HG03039 (cell line): ENCODE results near the gene DEDD2.
A peak's percentile ranks its signal among the peaks of the same experiment; 100 is the strongest.

Experiments used
- ATAC-seq: cut with Tn5 transposase; IDR thresholded peaks from one replicate; pipeline ENCODE4 v1.9.1; 2021; ENCODE audit warnings: mild to moderate bottlenecking, moderate library complexity; ENCODE audit not compliant: unreplicated experiment

DEDD2 gene

GRCh38 chr19:42201489-42202289 lies 15.8 kb downstream of the DEDD2 start:
- peak; percentile 35 for ATAC-seq

DNA sequence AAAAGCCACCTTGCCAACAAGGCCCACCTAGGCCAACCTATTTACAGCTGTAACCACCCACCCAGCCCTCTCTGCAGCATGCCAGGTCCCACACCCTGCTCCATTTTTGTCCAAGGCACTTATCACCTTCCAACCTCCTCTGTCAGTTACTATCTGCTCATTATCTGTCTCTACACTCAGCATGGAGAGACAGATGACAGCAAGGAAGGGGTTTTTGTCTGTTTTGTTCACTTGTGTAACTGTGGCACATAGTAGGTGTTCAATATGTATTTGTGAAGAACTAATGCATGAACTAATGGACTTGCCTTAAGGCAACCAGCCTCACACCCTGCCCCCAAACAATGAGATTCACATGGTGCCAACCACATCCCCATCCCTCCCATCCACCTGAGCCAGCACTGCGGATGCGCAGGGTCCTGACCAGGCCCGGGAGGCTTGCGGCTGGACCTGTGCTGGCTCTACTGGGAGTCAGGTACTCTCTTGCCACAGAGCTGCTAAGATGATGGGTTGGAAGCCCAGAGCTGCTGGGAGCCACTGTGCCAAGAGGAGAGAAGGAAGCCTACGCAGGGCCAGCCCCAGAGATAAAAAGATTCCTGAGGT lies 17.3 kb downstream of the DEDD2 start:
- ATAC-seq, result no peak

DNA sequence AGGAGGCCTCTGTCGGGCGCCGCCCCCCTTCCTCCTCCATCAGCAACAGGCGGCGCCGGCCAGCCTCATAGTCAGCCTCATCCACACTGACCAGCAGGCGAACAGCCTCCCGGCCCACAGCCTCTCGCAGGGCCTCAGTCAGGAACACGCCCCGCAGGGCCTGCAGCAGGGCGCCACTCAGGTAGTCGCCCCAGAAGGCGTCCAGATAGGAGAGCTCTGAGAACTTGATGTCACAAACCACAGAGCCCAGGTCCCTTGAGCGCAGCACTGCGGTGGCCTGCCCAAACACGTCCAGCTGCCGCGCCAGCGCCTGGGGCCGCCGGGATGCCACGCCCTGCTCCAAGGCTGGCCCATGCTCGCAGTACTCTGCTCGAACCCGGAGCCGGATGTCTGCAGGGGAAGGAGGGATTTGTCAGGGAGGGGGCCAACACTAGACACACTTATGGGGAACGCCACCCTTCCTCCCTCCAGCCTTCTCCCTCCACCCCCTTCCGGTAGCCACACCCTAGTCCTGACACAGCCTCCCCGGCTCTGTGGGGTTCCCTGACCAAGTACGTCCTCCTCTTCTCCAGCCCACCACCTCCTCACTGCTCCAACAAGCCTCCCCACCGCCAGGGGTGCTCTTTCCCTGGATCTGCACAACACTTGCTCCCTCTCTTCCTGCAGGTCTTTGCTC lies 17.9 kb downstream of the DEDD2 start:
- no peak for ATAC-seq

- no peak for ATAC-seq
Measured at GRCh38 chr19:42198676-42199439, 18.6 kb downstream of the DEDD2 start.

GRCh38 chr19:42197375-42197817 lies 20.1 kb downstream of the DEDD2 start:
- no peak for ATAC-seq

DNA sequence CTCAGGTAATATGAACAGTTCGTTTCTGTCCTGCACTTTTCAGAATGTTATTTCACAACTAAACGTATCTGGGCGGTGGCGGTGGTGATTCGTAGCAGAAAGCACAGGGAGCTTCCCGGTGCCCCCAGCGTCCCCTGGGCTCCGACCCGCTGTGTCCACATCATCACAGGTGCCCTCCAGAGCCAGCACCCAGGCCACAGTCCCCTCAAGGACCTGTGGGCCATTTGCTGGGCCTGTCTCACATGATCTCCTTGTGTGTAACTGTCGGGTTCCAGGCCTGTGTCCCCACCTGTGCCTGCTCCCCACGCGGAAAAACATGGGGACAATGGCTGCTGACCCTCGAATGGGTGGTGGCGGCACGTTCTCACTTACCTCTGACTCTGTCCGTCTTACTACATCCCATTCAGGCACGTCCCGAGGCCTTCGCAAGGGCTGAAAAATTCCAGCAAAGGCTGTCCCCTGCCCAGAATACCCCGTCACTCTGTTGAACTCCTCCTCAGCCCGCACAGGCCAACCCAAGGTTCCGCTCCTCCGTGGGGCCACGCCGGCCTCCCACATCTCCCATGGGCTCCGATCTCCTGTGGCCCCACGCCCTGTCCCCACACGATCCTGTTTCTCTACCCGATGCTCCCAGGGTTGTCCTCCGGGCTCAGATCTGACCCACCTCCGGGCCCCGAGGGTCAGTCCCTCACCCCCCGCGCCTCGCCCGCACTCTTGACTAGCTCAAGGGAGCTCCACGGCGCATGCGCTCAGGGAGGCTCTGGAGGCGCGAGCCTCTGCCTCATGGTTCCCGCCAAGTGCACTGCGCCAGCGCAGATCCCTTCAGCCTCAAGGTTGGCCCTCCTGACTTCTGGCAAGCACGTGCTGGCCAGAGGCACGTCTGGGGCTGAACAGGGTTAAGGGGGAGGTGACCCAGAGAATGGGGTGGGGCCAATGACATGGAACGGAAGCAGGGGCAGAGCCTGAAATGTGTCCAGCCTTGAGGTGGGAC lies 21.2 kb downstream of the DEDD2 start:
- no peak for ATAC-seq

- no peak for ATAC-seq
Measured at GRCh38 chr19:42193706-42194105, 23.8 kb downstream of the DEDD2 start.

- ATAC-seq, result no peak
Measured at GRCh38 chr19:42193294-42193693, 24.2 kb downstream of the DEDD2 start.

- ATAC-seq, result no peak
Measured at GRCh38 chr19:42191855-42192254, 25.6 kb downstream of the DEDD2 start.

GRCh38 chr19:42191330-42191729 lies 26.1 kb downstream of the DEDD2 start:
- no peak for ATAC-seq

DNA sequence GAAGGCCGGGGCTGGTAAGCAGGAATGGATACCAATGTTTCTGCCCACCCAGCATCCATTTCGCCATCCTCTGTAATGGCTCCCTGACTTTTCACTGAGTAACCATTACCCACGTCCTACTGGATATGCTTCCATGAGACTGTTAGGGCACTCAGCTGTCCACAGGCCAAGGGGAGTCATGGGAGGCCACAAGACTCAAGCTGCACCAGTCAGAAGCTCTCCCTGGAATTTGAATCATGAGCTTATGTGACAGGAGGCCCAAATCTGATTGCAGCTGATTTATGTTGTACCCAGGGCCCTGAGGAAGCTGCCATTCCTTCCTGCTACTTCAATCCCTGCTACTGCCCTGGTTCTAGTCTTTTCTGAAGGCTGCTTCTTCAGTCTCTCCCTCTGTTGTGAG lies 28.3 kb downstream of the DEDD2 start:
- ATAC-seq, result no peak

DNA sequence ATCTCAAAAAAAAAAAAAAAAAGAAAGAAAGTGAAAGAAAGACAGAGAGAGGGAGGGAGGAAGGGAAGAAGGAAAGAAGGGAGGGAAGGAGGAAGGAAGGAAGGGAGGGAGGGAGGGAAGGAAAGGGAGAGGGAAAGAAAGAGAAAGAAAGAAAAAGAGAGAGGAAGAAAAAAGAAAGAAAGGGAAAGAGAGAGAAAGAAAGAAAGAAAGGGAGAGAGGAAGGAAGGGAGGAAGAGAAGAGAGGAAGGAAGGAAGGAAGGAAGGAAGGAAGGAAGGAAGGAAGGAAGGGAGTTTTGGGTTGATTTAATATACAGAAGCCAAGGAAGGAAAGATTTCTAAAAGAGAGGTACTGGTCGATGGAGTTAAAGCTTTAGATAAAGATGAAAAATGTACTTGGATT lies 28.8 kb downstream of the DEDD2 start:
- no peak for ATAC-seq

DNA sequence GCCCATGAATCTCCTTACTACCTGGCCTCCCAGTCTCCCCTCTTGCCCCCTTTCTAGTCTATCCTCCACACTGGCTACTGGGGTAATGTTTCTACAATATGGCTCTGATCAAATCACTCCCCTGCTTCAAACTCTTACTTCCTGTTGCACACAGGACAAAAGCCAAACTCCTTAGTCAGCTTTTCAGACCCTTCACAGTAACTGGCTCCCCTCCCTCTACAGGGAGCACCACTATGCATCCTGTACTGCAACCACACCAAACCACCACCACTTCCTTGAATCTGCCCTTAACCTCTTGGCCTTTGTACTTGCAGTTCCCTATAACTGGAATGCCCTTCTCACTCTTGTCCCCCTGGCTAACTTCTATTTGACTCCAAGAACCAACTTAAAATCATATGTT lies 32.2 kb downstream of the DEDD2 start:
- no peak for ATAC-seq

GRCh38 chr19:42184401-42184861 lies 33.0 kb downstream of the DEDD2 start:
- no peak for ATAC-seq

DNA sequence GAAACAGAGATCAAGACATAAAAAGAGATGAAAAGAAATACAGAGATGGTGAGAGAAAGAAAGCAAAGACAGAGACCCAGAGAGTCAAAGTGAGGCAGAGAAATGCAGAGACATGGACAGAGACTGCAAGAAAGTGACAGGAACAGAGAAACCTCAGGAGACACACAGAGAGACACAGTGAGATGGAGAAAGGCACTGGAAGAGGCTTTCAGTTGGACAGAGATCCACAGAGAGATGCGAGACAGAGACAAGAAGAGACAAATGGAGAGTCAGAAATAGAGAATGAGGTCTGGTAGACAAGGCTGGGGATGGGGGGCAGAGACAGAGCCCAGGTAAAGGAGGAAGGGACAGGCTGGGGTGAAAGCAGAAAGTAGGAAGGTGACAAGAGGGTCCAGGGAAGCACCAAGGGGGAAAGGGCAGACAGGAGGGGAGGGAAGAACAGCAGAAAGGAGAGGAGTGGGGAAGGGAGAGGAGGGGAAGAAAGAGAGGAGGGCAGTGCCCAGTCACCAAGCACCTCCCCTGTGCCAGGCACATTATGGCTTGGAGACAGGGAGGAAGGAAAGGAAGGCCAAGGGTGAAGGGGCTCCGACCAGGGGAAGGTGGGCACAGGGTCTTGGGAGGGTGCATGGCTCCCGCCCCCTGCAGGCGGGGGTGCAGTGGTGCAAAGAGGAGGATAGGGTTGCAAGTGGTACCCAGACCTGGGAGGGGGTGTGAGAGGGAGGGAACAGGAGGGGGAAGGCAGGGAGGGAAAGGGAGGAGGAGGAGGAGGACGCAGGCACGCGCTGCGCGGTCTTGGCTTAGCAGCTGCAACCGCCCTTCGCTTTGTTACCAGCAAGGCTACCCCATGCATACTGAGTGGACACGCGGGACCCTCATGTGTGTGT lies 38.4 kb downstream of the DEDD2 start:
- ATAC-seq, result no peak

DNA sequence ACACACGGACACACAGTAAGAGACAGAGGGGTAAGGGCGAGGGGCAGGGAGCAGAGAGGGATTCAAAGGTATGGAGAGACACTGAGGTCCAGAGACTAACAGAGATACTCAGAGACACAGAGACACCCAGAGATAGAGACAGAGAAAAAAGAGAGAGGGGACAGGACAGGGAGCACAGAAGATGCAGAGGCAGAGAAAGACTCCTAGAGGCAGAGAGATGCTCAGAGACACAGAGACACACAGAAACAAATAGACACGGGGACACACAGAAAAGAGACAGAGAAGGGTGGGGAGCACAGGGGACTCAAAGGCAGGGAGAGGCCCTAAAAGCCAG lies 39.8 kb downstream of the DEDD2 start:
- no peak for ATAC-seq

DNA sequence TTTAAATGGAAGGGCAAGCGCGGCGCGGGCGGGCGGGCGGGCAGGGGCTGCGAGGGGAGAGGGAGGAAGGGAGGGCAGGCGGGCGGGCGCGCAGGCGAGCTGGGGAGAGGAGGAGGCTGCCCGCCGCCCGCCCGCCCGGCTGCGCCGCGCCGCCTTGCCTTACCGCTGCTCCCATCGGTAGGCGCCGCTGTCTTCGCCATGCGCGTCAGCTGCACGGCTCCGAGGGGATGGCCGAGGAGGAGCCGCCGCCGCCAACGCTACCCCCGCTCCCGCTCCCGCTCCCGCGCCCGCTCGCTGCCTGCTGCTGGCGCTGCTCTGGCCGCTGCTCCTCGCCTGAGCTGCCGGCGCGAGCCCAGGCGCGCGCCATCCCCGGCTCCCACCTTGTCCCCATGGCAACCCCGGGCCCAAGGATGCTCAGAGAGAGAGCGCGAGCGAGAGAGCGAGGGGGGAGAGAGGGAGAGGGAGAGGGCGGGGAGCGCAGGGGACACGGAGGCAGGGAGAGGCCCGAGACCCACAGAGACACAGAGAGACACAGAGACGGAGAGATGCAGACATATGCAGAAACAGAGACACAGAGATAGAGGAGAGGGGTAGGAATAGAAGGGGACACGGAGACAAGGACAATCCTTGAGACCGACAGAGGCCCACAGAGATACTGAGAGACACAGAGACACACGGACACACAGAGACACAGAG lies 40.3 kb downstream of the DEDD2 start:
- no peak for ATAC-seq

DNA sequence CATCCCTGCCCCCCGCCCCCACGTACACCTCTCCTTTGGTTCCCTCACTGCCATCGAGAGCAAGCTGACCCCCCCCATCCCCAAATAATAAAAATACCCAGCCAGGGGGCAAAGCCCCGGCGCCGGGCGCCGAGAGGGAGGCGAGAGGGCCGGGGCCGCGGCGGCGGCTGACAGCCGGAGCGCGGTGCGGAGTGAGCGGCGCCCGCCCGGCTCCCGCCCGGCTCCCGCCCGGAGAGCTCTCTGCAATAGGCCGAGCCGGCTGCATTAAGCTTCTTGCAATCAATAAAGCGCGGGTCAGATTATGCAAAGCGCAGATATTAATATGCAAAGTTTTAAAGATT lies 40.9 kb downstream of the DEDD2 start:
- no peak for ATAC-seq
